Erythroblast (primary cell): ENCODE results near the gene FAM124A.

Source experiments
- GATA1 ChIP-seq: IDR thresholded peaks from 2 replicates; pipeline ENCODE4 v1.6.1; 2011; ENCODE audit warnings: low read depth, mild to moderate bottlenecking, control low read depth, low read length, moderate library complexity
- POLR2A ChIP-seq: IDR thresholded peaks from 2 replicates; pipeline ENCODE4 v1.6.1; 2011; ENCODE audit warnings: mild to moderate bottlenecking, low read length

- TF ChIP-seq POLR2A = no peak
- TF ChIP-seq GATA1 = no peak
Observed at GRCh38 chr13:51251480-51251879, 29.3 kb downstream of the FAM124A start.
